ENCODE measurements around the gene CLEC5A.
"Not testable (repeated sequence)": the region's sequence is repeated elsewhere in the genome, so short reads cannot be mapped to it uniquely, and the experiment has no call there.

CLEC5A gene

DNA sequence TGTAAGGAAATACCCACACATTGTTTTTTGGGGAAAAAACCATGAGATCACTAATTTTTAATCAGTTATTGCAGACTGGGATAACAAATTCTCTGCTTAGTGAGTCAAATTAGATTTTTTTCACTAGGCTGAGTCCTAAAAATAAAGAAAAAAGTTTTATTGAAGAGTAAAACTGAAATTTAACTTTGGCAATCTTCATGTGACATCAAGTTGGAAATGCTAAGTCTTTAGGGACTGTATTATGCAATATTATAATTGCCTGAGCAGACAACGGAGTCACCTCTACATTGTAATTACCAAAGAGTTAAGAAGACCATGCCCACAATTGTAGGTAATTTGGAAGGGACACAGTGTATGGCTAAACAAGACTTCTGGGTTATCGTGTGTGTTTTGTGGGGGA is 2.2 kb upstream of the CLEC5A start:
- no peak for DNase-seq (ENCODE audit: low spot score)

DNA sequence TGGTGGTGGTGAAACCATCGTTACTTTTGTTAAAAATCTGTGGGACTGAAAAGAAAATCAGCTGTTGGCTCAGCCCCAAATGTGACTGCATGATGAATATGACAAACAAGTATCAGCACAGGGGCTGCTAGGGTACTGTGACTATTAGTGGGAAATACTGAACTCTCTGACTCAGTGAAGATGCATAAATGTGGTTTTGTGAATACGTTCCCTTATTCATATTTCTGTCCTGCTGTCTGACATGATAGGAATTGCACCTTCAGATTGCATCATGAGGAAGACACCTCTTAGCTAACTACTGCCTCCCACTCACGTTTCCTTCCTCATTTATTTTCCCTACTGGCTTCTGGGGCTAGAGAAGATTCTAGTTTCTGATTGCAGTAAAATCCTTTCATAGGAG is 1.4 kb downstream of the CLEC5A start:
- no peak for DNase-seq (ENCODE audit: low spot score)

GRCh38 chr7:141944811-141945210 is 2.0 kb downstream of the CLEC5A start:
- no peak for DNase-seq (ENCODE audit: low spot score)

DNA sequence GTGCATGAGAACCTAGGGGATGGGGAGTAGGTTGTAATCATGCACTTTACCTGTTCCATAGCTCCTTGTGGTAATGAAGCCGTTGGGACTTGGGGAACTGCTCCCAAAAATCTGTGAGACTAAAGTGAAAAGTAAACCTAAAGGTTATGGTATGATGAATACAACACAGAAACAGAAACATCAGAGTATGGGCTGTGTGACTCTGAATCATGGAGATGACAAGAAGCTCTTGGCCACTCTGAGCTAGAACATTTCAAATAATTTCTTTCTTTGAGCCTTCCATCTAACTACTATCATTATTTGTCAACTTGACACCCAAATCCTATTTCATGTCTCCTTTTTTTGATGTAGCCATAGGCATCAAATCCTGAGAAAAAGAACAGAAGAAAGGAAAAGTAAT is 2.9 kb downstream of the CLEC5A start:
- no peak for DNase-seq (ENCODE audit: low spot score)

DNA sequence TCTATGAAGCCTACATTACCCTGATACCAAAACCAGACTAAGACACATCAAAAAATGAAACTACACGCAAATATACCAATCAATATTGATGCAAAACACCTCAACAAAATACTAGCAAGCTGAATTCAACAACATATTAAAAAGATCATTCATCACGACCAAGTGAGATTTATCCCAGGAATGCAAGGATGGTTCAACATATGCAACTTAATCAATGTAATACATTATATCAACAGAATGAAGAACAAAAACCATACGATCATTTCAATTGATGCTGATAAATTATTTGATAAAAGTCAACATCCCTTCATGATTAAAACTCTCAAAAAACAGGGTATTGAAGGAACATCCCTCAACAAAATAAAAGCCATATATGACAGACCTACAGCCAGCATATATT is 5.7 kb downstream of the CLEC5A start:
- no peak for DNase-seq (ENCODE audit: low spot score)

- DNase-seq (ENCODE audit: low spot score) = no peak
These were observed 16.6 kb downstream of the CLEC5A start for GRCh38 chr7:141930211-141930610.

DNA sequence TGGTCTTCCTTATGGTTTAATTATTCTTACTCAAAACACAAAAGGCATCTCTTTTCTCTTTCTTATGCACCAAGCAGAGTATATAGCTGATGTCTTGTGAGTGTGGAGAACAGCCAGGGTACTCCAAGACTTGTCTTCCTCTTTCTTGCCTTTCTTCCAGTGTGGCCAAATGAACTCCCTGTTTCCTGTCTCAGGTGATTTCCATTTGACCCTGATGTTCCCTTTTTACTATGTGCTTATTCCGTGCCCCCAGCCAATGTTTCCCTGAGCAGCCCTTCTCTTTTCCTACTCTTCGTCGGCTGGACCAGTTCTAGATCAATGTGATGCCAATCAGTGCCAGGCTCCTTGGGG is 18.0 kb downstream of the CLEC5A start:
- DNase-seq (ENCODE audit: low spot score) = no peak

GRCh38 chr7:141928146-141928844 is 18.5 kb downstream of the CLEC5A start:
- DNase-seq (ENCODE audit: low spot score) = no peak

- no peak for DNase-seq (ENCODE audit: low spot score)
These were observed 26.5 kb downstream of the CLEC5A start for GRCh38 chr7:141920281-141920680.

- DNase-seq (ENCODE audit: low spot score) = no peak
These were observed 30.7 kb downstream of the CLEC5A start, which contains the start of gene OR9A4 for GRCh38 chr7:141916099-141916498. OR9A4 (plus strand) TSS chr7:141916399; CDS start chr7:141918876, 2,477 bp downstream.

GRCh38 chr7:141915565-141915964 is 31.2 kb downstream of the CLEC5A start:
- DNase-seq (ENCODE audit: low spot score) = no peak

- no peak for DNase-seq (ENCODE audit: low spot score)
These were observed 35.4 kb downstream of the CLEC5A start for GRCh38 chr7:141911391-141911790.

DNA sequence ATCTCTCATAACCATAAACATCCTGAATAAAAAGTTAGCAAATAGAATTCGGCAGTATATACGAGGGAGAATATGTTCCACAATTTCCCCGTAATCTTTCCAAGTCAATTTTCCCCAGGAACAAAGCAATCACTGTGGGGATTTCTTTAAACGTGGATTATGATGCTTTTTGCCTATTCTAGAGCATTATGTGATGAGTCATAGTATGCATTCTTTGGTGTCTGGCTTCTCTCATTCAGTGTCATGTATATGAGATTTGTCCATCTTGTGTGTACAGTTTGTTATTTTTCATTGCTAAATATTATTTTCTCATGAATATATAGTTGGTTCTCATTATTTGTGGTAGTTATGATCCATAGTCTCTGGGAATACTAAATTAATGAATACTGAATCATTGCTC is 40.5 kb downstream of the CLEC5A start:
- DNase-seq (ENCODE audit: low spot score) = no peak

GRCh38 chr7:141899366-141899765 is 47.4 kb downstream of the CLEC5A start:
- not testable (repeated sequence) for DNase-seq (ENCODE audit: low spot score)

GRCh38 chr7:141891336-141891735 is 55.4 kb downstream of the CLEC5A start:
- no peak for DNase-seq (ENCODE audit: low spot score)

GRCh38 chr7:141889321-141889720 is 57.5 kb downstream of the CLEC5A start:
- no peak for DNase-seq (ENCODE audit: low spot score)

GRCh38 chr7:141884539-141885225 is 62.1 kb downstream of the CLEC5A start:
- DNase-seq (ENCODE audit: low spot score) = no peak

DNA sequence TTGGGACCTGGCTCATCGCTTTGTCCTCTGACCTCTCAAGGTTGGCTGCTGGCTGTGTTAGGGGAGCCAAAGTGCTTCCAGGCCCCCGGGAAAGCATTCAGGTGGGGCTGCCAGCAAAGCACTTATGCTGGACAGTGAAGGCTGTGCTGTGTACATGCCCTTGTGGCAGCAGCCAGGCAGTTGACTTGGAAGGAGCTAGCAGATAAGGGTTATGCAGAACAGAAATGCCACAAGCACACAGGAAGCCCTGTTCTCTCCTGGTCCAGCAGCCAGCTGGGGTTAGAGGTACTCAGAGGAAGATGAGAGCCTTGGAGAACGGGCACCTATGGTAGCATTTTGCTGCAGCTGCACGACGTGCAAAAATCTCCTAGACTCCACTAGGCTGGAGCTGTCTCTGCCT is 65.8 kb downstream of the CLEC5A start:
- no peak for DNase-seq (ENCODE audit: low spot score)

- DNase-seq (ENCODE audit: low spot score) = no peak
These were observed 69.4 kb downstream of the CLEC5A start for GRCh38 chr7:141877365-141877764.

All from cerebellar cortex (tissue), 1 donor.